Calu3 (cell line): Measurements from ENCODE around the gene TCF3. TPM values are rescaled to one million over a fixed set of nuclear protein-coding genes. Genes with fewer than 3 reads are reported as not detected.

Experiments
- BruUV-seq: library from RNA; stranded (reverse); fragments of 400-500 nt; replicated peaks from 2 replicates; lab custom pipeline; 2021; lab: Mats Ljungman, UMichigan
- CTCF ChIA-PET: fragments of 300-600 bp; sonication (Branson Sonifier 250); formaldehyde crosslinking; loops from one replicate; lab custom pipeline; 2022; ENCODE audit warnings: antibody characterized with exemption; lab: Charles Lee
- DNase-seq: peaks from one replicate; pipeline ENCODE4 v3.0.0; 2022
- H3K27ac Mint-ChIP-seq: one replicate; pipeline ENCODE4 v1.8.0; 2022; ENCODE audit warnings: mixed read lengths; ENCODE audit not compliant: unreplicated experiment
- H3K27me3 Mint-ChIP-seq: one replicate; pipeline ENCODE4 v1.8.0; 2022; ENCODE audit warnings: mixed read lengths; ENCODE audit not compliant: unreplicated experiment
- H3K36me3 Mint-ChIP-seq: one replicate; pipeline ENCODE4 v1.8.0; 2022; ENCODE audit warnings: mild to moderate bottlenecking, moderate library complexity, mixed read lengths; ENCODE audit not compliant: insufficient read depth, unreplicated experiment
- H3K4me1 Mint-ChIP-seq: one replicate; pipeline ENCODE4 v1.8.0; 2022; ENCODE audit warnings: mild to moderate bottlenecking, low read depth, mixed read lengths; ENCODE audit not compliant: unreplicated experiment
- H3K4me3 Mint-ChIP-seq: one replicate; pipeline ENCODE4 v1.8.0; 2022; ENCODE audit warnings: mild to moderate bottlenecking, low read depth, moderate library complexity, mixed read lengths; ENCODE audit not compliant: unreplicated experiment
- H3K9me3 Mint-ChIP-seq: one replicate; pipeline ENCODE4 v1.8.0; 2022; ENCODE audit warnings: low read depth, mixed read lengths; ENCODE audit not compliant: unreplicated experiment
- CTCF ChIP-seq: fragments of 200-600 bp; IDR thresholded peaks from one replicate; pipeline ENCODE4 v1.8.0; 2022; ENCODE audit warnings: antibody characterized with exemption; ENCODE audit not compliant: unreplicated experiment
- intact Hi-C: fragments of 100-400 bp; cut with micrococcal nuclease; formaldehyde crosslinking; loops from one replicate; pipeline ENCODE4 v1.10.0; 2022; ENCODE audit not compliant: unreplicated experiment
- total RNA-seq: library from RNA; stranded (reverse); gene quantifications from 2 replicates; pipeline ENCODE4 v1.2.3, GENCODE V29; 2022

The TCF3 gene
- total RNA-seq, 1 experiment from 2014 or later: 102 TPM

GRCh38 chr19:1613808-1614570 lies 38.4 kb downstream of the TCF3 start:
- Mint-ChIP-seq H3K27me3 (no peaks in the 10 kb centered on the region), H3K4me3 (no peak overlapping the region), H3K9me3 (no peaks in the 10 kb centered on the region), H3K27ac (no peak overlapping the region), H3K4me1 (peaks cover 6% of the 10 kb centered on the region), H3K36me3 (peaks cover 40% of the 10 kb centered on the region)
- intact Hi-C loops: no loop called here
- BruUV-seq: no TSS peak
- CTCF ChIA-PET: no interaction called here
- no peak for DNase-seq
- TF ChIP-seq CTCF: no peak

GRCh38 chr19:1613146-1613545 lies 39.3 kb downstream of the TCF3 start:
- no peaks in the 10 kb centered on the region for H3K9me3 Mint-ChIP-seq
- H3K4me1 Mint-ChIP-seq: peaks cover 2% of the 10 kb centered on the region
- intact Hi-C loops: no loop called here
- DNase-seq: no peak
- BruUV-seq: no TSS peak
- peaks cover 37% of the 10 kb centered on the region for H3K36me3 Mint-ChIP-seq
- H3K4me3 Mint-ChIP-seq: no peak overlapping the region
- no peaks in the 10 kb centered on the region for H3K27me3 Mint-ChIP-seq
- H3K27ac Mint-ChIP-seq: no peak overlapping the region
- TF ChIP-seq CTCF: no peak
- CTCF ChIA-PET: no interaction called here

GRCh38 chr19:1612114-1613086 lies 40.0 kb downstream of the TCF3 start:
- Mint-ChIP-seq H3K27me3 (no peaks in the 10 kb centered on the region), H3K4me3 (no peak overlapping the region), H3K4me1 (no peaks in the 10 kb centered on the region), H3K9me3 (no peaks in the 10 kb centered on the region), H3K36me3 (peaks cover 34% of the 10 kb centered on the region), H3K27ac (no peak overlapping the region)
- no peak for TF ChIP-seq CTCF
- BruUV-seq: no TSS peak
- CTCF ChIA-PET: no interaction called here
- no peak for DNase-seq
- intact Hi-C loops: no loop called here

GRCh38 chr19:1611353-1611752 lies 41.1 kb downstream of the TCF3 start:
- no peaks in the 10 kb centered on the region for H3K27me3 Mint-ChIP-seq
- CTCF ChIA-PET: interaction anchor here (0.7 kb wide), 1 partner anchor 343 kb away, joined by 4 read pairs; no protein-coding TSS in a partner anchor
- H3K4me1 Mint-ChIP-seq: no peaks in the 10 kb centered on the region
- TSS peak; percentile 40 for BruUV-seq
- no peak for DNase-seq
- H3K27ac Mint-ChIP-seq: no peak overlapping the region
- H3K9me3 Mint-ChIP-seq: no peaks in the 10 kb centered on the region
- H3K4me3 Mint-ChIP-seq: no peak overlapping the region
- intact Hi-C loops: no loop called here
- peaks cover 40% of the 10 kb centered on the region for H3K36me3 Mint-ChIP-seq
- no peak for TF ChIP-seq CTCF
